ENCODE results near the gene PKIG.
A peak's percentile ranks its signal among the peaks of the same experiment; 100 is the strongest.

PKIG gene

DNA sequence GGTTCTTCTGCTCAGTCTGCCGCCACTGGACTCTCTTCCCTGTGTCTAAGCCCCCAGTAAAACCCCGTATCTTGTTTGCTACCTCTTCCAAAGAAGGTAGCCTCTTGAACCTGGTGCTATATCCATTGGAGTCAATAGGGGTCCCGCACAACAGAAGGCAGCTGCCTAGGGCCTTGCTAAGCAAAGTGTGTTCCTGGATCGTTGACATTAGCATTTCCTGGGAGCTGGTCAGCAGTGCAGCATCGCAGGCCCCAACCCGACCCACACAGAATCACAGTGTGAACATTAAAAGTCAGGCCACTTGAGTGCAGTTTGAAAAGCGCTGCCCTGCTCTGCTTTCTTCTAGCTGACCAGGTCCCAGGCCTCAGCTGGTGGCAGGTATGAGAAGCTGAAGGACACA, 66.2 kb downstream of the PKIG start:
- no peaks in the 10 kb centered on the region for H3K36me3 ChIP-seq (ENCODE audit: insufficient read depth, low read length)
- peak overlapping the region; percentile 83 for H3K4me2 ChIP-seq (ENCODE audit: low read depth, low read length, poor library complexity, severe bottlenecking)
- H2AFZ ChIP-seq (ENCODE audit: low read length) = no peak overlapping the region
- peak overlapping the region; percentile 83 for H3K9ac ChIP-seq (ENCODE audit: low read depth, low read length, poor library complexity, severe bottlenecking)
- peak overlapping the region; percentile 85 for H3K4me3 ChIP-seq (ENCODE audit: low read length, poor library complexity, severe bottlenecking)
- H3F3A ChIP-seq (ENCODE audit: low read depth) = peaks cover 15% of the 10 kb centered on the region
- H3K9me2 ChIP-seq (replicated peaks; ENCODE audit: low read depth, low read length) = no peaks in the 10 kb centered on the region
- peaks cover 70% of the 10 kb centered on the region for H3K4me1 ChIP-seq (ENCODE audit: insufficient read depth, low read length, poor library complexity, severe bottlenecking)
- H3K9me3 ChIP-seq (ENCODE audit: insufficient read depth, low read depth, low read length) = no peaks in the 10 kb centered on the region
- H4K20me1 ChIP-seq (ENCODE audit: insufficient read depth, low read length, poor library complexity, severe bottlenecking) = no peaks in the 10 kb centered on the region
- no peaks in the 10 kb centered on the region for H3K27me3 ChIP-seq (ENCODE audit: insufficient read depth, low read length, poor library complexity, severe bottlenecking)
- TF ChIP-seq, protein P1, sequence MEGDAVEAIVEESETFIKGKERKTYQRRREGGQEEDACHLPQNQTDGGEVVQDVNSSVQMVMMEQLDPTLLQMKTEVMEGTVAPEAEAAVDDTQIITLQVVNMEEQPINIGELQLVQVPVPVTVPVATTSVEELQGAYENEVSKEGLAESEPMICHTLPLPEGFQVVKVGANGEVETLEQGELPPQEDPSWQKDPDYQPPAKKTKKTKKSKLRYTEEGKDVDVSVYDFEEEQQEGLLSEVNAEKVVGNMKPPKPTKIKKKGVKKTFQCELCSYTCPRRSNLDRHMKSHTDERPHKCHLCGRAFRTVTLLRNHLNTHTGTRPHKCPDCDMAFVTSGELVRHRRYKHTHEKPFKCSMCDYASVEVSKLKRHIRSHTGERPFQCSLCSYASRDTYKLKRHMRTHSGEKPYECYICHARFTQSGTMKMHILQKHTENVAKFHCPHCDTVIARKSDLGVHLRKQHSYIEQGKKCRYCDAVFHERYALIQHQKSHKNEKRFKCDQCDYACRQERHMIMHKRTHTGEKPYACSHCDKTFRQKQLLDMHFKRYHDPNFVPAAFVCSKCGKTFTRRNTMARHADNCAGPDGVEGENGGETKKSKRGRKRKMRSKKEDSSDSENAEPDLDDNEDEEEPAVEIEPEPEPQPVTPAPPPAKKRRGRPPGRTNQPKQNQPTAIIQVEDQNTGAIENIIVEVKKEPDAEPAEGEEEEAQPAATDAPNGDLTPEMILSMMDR (conservative IDR thresholded peaks at IDR 0.05; ENCODE audit: low read length) = peak; percentile 49; the same call in 1 of the 2 replicates
- no peak for TF ChIP-seq EZH2phosphoT487 (IDR thresholded peaks at IDR 0.05; ENCODE audit: borderline replicate concordance)
- peaks cover 77% of the 10 kb centered on the region for H3K79me2 ChIP-seq (ENCODE audit: insufficient read depth, low read length)

DNA sequence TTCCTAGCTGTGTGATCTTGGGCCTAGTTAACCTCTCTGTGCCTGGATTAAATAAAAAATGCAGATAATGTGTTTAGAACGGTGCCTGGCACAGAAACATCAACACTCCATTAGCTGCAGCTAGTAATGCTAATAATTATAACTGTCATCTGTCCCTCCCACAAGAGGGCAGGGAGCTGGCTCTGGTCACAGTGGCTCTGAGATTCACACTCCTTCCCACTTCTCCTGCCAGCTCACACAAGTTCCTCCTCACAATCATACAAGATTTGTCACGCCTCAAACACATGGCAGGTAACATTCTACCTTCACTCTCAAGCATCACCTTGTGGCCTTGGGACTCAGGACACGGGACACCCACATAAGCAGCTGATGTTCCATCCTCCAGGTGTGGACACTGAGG, 66.7 kb downstream of the PKIG start:
- H3K27me3 ChIP-seq (ENCODE audit: insufficient read depth, low read length, poor library complexity, severe bottlenecking) = no peaks in the 10 kb centered on the region

DNA sequence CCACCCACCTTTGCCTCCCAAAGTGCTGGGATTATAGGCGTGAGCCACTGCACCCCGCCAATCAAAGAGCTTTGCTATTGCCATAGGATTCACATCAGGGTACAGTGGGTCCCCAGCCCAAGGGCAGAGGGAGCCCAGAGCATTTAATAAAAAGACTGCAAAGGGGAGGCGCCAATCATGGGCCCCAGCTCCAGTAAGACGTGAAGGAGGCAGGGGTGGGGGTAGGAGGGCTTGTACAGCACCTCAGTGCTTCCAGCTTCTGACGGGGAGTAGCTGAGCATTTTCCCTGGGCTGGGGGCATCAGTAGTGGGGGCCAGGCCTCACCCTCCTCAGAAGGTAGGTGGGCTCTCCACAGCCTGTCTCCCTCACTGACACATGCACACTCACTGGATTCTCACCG, 67.6 kb downstream of the PKIG start:
- H3K9me3 ChIP-seq (ENCODE audit: insufficient read depth, low read depth, low read length) = no peaks in the 10 kb centered on the region
- no peaks in the 10 kb centered on the region for H3K36me3 ChIP-seq (ENCODE audit: insufficient read depth, low read length)
- TF ChIP-seq, protein P1 (conservative IDR thresholded peaks at IDR 0.05; ENCODE audit: low read length) = no peak
- no peak for TF ChIP-seq EZH2phosphoT487 (IDR thresholded peaks at IDR 0.05; ENCODE audit: borderline replicate concordance)
- peak overlapping the region; percentile 83 for H3K4me2 ChIP-seq (ENCODE audit: low read depth, low read length, poor library complexity, severe bottlenecking)
- peaks cover 63% of the 10 kb centered on the region for H3K79me2 ChIP-seq (ENCODE audit: insufficient read depth, low read length)
- no peaks in the 10 kb centered on the region for H3K9me2 ChIP-seq (replicated peaks; ENCODE audit: low read depth, low read length)
- H3F3A ChIP-seq (ENCODE audit: low read depth) = peaks cover 15% of the 10 kb centered on the region
- peak overlapping the region; percentile 85 for H3K4me3 ChIP-seq (ENCODE audit: low read length, poor library complexity, severe bottlenecking)
- H3K27me3 ChIP-seq (ENCODE audit: insufficient read depth, low read length, poor library complexity, severe bottlenecking) = no peaks in the 10 kb centered on the region
- peaks cover 58% of the 10 kb centered on the region for H3K4me1 ChIP-seq (ENCODE audit: insufficient read depth, low read length, poor library complexity, severe bottlenecking)
- no peak overlapping the region for H2AFZ ChIP-seq (ENCODE audit: low read length)
- H4K20me1 ChIP-seq (ENCODE audit: insufficient read depth, low read length, poor library complexity, severe bottlenecking) = no peaks in the 10 kb centered on the region
- peak overlapping the region; percentile 83 for H3K9ac ChIP-seq (ENCODE audit: low read depth, low read length, poor library complexity, severe bottlenecking)

More for the DNA sequence above, 66.7 kb downstream of the PKIG start:
- Histone ChIP-seq H3K4me2 (ENCODE audit: low read depth, low read length, poor library complexity, severe bottlenecking) (peak overlapping the region; percentile 83), H3K79me2 (ENCODE audit: insufficient read depth, low read length) (peaks cover 72% of the 10 kb centered on the region), H3K9ac (ENCODE audit: low read depth, low read length, poor library complexity, severe bottlenecking) (peak overlapping the region; percentile 83), H3K9me2 (replicated peaks; ENCODE audit: low read depth, low read length) (no peaks in the 10 kb centered on the region), H2AFZ (ENCODE audit: low read length) (no peak overlapping the region), H4K20me1 (ENCODE audit: insufficient read depth, low read length, poor library complexity, severe bottlenecking) (no peaks in the 10 kb centered on the region), H3K4me1 (ENCODE audit: insufficient read depth, low read length, poor library complexity, severe bottlenecking) (peaks cover 66% of the 10 kb centered on the region), H3F3A (ENCODE audit: low read depth) (peaks cover 15% of the 10 kb centered on the region), H3K9me3 (ENCODE audit: insufficient read depth, low read depth, low read length) (no peaks in the 10 kb centered on the region), H3K36me3 (ENCODE audit: insufficient read depth, low read length) (no peaks in the 10 kb centered on the region), H3K4me3 (ENCODE audit: low read length, poor library complexity, severe bottlenecking) (peak overlapping the region; percentile 85)
- TF ChIP-seq, protein P1 (conservative IDR thresholded peaks at IDR 0.05; ENCODE audit: low read length) = no peak
- no peak for TF ChIP-seq EZH2phosphoT487 (IDR thresholded peaks at IDR 0.05; ENCODE audit: borderline replicate concordance)

Measured in Loucy (cell line).